ENCODE results near the gene EPS15.

DNA sequence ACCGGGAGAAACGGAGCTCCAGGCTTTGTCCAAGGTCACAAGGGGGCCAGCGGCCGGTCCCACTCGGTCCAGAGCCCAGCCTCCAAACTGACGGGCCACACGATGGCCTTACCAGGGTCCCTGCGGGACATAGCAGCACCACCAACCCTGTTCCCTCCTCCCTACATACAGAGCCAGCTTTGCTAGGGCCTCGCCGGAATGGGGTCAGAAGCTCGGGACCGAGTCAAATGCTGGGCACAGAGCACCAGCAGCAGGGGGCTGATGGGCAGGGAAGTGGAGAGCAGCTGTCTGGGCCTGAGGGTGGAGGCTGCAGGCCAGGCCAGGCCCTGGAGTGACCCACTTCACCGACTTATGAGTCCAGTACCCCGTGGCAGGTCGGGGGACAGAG lies 173.8 kb downstream of the EPS15 start:
- TF ChIP-seq, protein P1, sequence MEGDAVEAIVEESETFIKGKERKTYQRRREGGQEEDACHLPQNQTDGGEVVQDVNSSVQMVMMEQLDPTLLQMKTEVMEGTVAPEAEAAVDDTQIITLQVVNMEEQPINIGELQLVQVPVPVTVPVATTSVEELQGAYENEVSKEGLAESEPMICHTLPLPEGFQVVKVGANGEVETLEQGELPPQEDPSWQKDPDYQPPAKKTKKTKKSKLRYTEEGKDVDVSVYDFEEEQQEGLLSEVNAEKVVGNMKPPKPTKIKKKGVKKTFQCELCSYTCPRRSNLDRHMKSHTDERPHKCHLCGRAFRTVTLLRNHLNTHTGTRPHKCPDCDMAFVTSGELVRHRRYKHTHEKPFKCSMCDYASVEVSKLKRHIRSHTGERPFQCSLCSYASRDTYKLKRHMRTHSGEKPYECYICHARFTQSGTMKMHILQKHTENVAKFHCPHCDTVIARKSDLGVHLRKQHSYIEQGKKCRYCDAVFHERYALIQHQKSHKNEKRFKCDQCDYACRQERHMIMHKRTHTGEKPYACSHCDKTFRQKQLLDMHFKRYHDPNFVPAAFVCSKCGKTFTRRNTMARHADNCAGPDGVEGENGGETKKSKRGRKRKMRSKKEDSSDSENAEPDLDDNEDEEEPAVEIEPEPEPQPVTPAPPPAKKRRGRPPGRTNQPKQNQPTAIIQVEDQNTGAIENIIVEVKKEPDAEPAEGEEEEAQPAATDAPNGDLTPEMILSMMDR (conservative IDR thresholded peaks at IDR 0.05; ENCODE audit: low read depth in 2 of 2) = no peak
- TF ChIP-seq EZH2 (IDR thresholded peaks at IDR 0.05; ENCODE audit: low read depth, unreplicated experiment) (no peak), JUNB (IDR thresholded peaks at IDR 0.05; ENCODE audit: unreplicated experiment) (no peak), POLR2AphosphoS5 (IDR thresholded peaks at IDR 0.05; ENCODE audit: low read depth) (no peak)
- TF ChIP-seq, protein P2, sequence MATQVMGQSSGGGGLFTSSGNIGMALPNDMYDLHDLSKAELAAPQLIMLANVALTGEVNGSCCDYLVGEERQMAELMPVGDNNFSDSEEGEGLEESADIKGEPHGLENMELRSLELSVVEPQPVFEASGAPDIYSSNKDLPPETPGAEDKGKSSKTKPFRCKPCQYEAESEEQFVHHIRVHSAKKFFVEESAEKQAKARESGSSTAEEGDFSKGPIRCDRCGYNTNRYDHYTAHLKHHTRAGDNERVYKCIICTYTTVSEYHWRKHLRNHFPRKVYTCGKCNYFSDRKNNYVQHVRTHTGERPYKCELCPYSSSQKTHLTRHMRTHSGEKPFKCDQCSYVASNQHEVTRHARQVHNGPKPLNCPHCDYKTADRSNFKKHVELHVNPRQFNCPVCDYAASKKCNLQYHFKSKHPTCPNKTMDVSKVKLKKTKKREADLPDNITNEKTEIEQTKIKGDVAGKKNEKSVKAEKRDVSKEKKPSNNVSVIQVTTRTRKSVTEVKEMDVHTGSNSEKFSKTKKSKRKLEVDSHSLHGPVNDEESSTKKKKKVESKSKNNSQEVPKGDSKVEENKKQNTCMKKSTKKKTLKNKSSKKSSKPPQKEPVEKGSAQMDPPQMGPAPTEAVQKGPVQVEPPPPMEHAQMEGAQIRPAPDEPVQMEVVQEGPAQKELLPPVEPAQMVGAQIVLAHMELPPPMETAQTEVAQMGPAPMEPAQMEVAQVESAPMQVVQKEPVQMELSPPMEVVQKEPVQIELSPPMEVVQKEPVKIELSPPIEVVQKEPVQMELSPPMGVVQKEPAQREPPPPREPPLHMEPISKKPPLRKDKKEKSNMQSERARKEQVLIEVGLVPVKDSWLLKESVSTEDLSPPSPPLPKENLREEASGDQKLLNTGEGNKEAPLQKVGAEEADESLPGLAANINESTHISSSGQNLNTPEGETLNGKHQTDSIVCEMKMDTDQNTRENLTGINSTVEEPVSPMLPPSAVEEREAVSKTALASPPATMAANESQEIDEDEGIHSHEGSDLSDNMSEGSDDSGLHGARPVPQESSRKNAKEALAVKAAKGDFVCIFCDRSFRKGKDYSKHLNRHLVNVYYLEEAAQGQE (IDR thresholded peaks at IDR 0.05; ENCODE audit: unreplicated experiment) = no peak
- TF ChIP-seq, protein P3, sequence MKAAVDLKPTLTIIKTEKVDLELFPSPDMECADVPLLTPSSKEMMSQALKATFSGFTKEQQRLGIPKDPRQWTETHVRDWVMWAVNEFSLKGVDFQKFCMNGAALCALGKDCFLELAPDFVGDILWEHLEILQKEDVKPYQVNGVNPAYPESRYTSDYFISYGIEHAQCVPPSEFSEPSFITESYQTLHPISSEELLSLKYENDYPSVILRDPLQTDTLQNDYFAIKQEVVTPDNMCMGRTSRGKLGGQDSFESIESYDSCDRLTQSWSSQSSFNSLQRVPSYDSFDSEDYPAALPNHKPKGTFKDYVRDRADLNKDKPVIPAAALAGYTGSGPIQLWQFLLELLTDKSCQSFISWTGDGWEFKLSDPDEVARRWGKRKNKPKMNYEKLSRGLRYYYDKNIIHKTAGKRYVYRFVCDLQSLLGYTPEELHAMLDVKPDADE (IDR thresholded peaks at IDR 0.05) = no peak
